SK-N-SH (cell line): ENCODE data around the gene DECR2. TPM values are rescaled to one million over a fixed set of nuclear protein-coding genes. Genes with fewer than 3 reads are reported as not detected.

Experiments used
- CTCF ChIA-PET: fragments of 300-600, 350-600 bp; formaldehyde crosslinking; extraction: SDS; loops from one replicate; lab custom pipeline; 2021; lab: Yijun Ruan, JAX
- POLR2A ChIA-PET: fragments of 350-600 bp; sonication (Branson Sonifier 250); formaldehyde crosslinking; extraction: SDS; loops from one replicate; lab custom pipeline; 2020; ENCODE audit warnings: antibody characterized with exemption, inconsistent platforms; lab: Yijun Ruan, JAX
- DNase-seq: peaks from one replicate; pipeline ENCODE4 v3.0.0; 2012
- H2AFZ ChIP-seq: fragments of 200-600 bp; sonication (generic); 2 replicates; pipeline ENCODE4 v1.8.1; 2016; ENCODE audit warnings: antibody characterized with exemption, mild to moderate bottlenecking, low read depth
- H3F3A ChIP-seq: fragments of 200-600 bp; sonication (generic); replicated peaks from 2 replicates; pipeline ENCODE3; 2016; ENCODE audit warnings: antibody characterized with exemption, mild to moderate bottlenecking; ENCODE audit not compliant: insufficient read depth
- H3K27ac ChIP-seq, 2 experiments: fragments of 200-500 bp in 1 of 2; fragments of 200-600 bp in 1 of 2; sonication (Bioruptor generic) in 1 of 2; sonication (generic), shearing (Covaris generic) in 1 of 2; 2 replicates each; pipeline versions ENCODE4 v1.5.1 to v1.6.1; 2014 to 2016; ENCODE audit warnings: low read depth in 2 of 2, inconsistent platforms in 1 of 2, low read length in 1 of 2, mild to moderate bottlenecking in 1 of 2, mixed read lengths in 1 of 2
- H3K27me3 ChIP-seq: fragments of 200-600 bp; sonication (generic), shearing (Covaris generic); 2 replicates; pipeline ENCODE4 v1.6.1; 2016; ENCODE audit warnings: mixed run types; ENCODE audit not compliant: insufficient read depth
- H3K36me3 ChIP-seq, 2 experiments: fragments of 200-500 bp in 1 of 2; fragments of 200-600 bp in 1 of 2; sonication (Bioruptor generic) in 1 of 2; sonication (generic) in 1 of 2; replicated peaks in 1 of 2; 2 replicates each; pipeline versions ENCODE3 to v1.5.1; 2014 to 2016; ENCODE audit warnings: low read length in 1 of 2, mild to moderate bottlenecking in 1 of 2; ENCODE audit not compliant: insufficient read depth in 2 of 2, control insufficient read depth in 1 of 2
- H3K4me1 ChIP-seq, 2 experiments: fragments of 200-500 bp in 1 of 2; fragments of 200-600 bp in 1 of 2; sonication (Bioruptor generic) in 1 of 2; sonication (generic), shearing (Covaris generic) in 1 of 2; 2 replicates each; pipeline versions ENCODE4 v1.5.1 to v1.6.1; 2014 to 2016; ENCODE audit warnings: low read depth in 1 of 2, low read length in 1 of 2, mixed run types in 1 of 2; ENCODE audit not compliant: insufficient read depth in 2 of 2, control insufficient read depth in 1 of 2
- H3K4me2 ChIP-seq: fragments of 200-600 bp; sonication (generic), shearing (Covaris generic); 2 replicates; pipeline ENCODE4 v1.6.1; 2017; ENCODE audit warnings: mixed run types
- H3K4me3 ChIP-seq, 2 experiments: fragments of 200-500 bp in 1 of 2; fragments of 200-600 bp in 1 of 2; sonication (Bioruptor generic) in 1 of 2; sonication (generic), shearing (Covaris generic) in 1 of 2; 2 replicates each; pipeline versions ENCODE4 v1.5.1 to v1.8.1; 2014 to 2016; ENCODE audit warnings: low read depth in 2 of 2, inconsistent platforms in 1 of 2, low read length in 1 of 2, mild to moderate bottlenecking in 1 of 2, mixed read lengths in 1 of 2, moderate library complexity in 1 of 2
- H3K79me2 ChIP-seq: fragments of 200-600 bp; sonication (generic); 2 replicates; pipeline ENCODE4 v1.8.1; 2017; ENCODE audit warnings: mild to moderate bottlenecking; ENCODE audit not compliant: insufficient read depth
- H3K9ac ChIP-seq: fragments of 200-600 bp; sonication (generic); 2 replicates; pipeline ENCODE4 v1.6.1; 2017; ENCODE audit warnings: mixed run types
- H3K9me2 ChIP-seq: fragments of 200-600 bp; sonication (generic); 2 replicates; pipeline ENCODE4 v1.6.1; 2017; ENCODE audit warnings: mixed run types
- H3K9me3 ChIP-seq: fragments of 200-600 bp; sonication (generic); 2 replicates; pipeline ENCODE4 v1.6.1; 2017; ENCODE audit warnings: mixed run types, mild to moderate bottlenecking, moderate library complexity
- H4K20me1 ChIP-seq: fragments of 200-600 bp; sonication (generic); 2 replicates; pipeline ENCODE4 v1.6.1; 2017; ENCODE audit warnings: mild to moderate bottlenecking, mixed run types; ENCODE audit not compliant: insufficient read depth
- EZH2phosphoT487 ChIP-seq: fragments of 200-600 bp; sonication (generic); IDR thresholded peaks from 2 replicates; pipeline ENCODE4 v1.6.1; 2017; ENCODE audit warnings: low read depth, mixed run types, mild to moderate bottlenecking, antibody characterized with exemption, moderate library complexity, borderline replicate concordance
- FOXJ3 ChIP-seq: sonication (generic); formaldehyde crosslinking; IDR thresholded peaks from 2 replicates; pipeline ENCODE4 v1.5.1; 2020; ENCODE audit warnings: mild to moderate bottlenecking, missing genetic modification reagents
- FOXM1 ChIP-seq: IDR thresholded peaks from 2 replicates; pipeline ENCODE4 v1.4.0; 2012; ENCODE audit warnings: low read depth, mild to moderate bottlenecking
- GABPA ChIP-seq: IDR thresholded peaks from 2 replicates; pipeline ENCODE4 v1.4.0; 2012; ENCODE audit warnings: low read depth, mild to moderate bottlenecking
- MEF2A ChIP-seq: IDR thresholded peaks from 2 replicates; pipeline ENCODE4 v1.4.0; 2012; ENCODE audit warnings: low read depth, borderline replicate concordance
- MXI1 ChIP-seq: IDR thresholded peaks from 2 replicates; pipeline ENCODE4 v1.6.1; 2012; ENCODE audit warnings: mild to moderate bottlenecking, low read depth, low read length, improper control_type of control experiment
- NFIC ChIP-seq: IDR thresholded peaks from 2 replicates; pipeline ENCODE4 v1.4.0; 2012; ENCODE audit warnings: borderline replicate concordance
- NRF1 ChIP-seq: IDR thresholded peaks from 2 replicates; pipeline ENCODE4 v1.6.1; 2012; ENCODE audit warnings: low read depth, mild to moderate bottlenecking, low read length
- POLR2AphosphoS5 ChIP-seq: IDR thresholded peaks from 2 replicates; pipeline ENCODE4 v1.6.1; 2012; ENCODE audit warnings: low read depth, low read length
- RAD21 ChIP-seq: IDR thresholded peaks from 2 replicates; pipeline ENCODE4 v1.6.1; 2012; ENCODE audit warnings: mild to moderate bottlenecking, low read length
- RCOR1 ChIP-seq: fragments of 150-350 bp; IDR thresholded peaks from 2 replicates; pipeline ENCODE4 v1.6.1; 2017; ENCODE audit warnings: antibody characterized with exemption, low read length
- SIN3A ChIP-seq: IDR thresholded peaks from 2 replicates; pipeline ENCODE4 v1.6.1; 2012; ENCODE audit warnings: low read depth, mild to moderate bottlenecking, low read length, moderate library complexity, borderline replicate concordance
- TEAD4 ChIP-seq: IDR thresholded peaks from 2 replicates; pipeline ENCODE4 v1.4.0; 2012; ENCODE audit warnings: mild to moderate bottlenecking, borderline replicate concordance; ENCODE audit not compliant: insufficient read depth
- WGBS: methylation state at CpG from one replicate; pipeline ENCODE4 v1.1.6; 2017; ENCODE audit warnings: low lambda C conversion rate; 5-methylcytosine and 5-hydroxymethylcytosine counted together
- polyA plus RNA-seq, 3 experiments: library from polyadenylated mRNA; depleted of rRNA; stranded (reverse); fragments of >200 nt; gene quantifications; 2 replicates each; pipeline ENCODE4 v1.2.3, GENCODE V29; 2012
- TF ChIP-seq, protein P1 (sequence below): fragments of 200-600 bp; sonication (generic); IDR thresholded peaks from 2 replicates; pipeline ENCODE4 v1.6.1; 2017; ENCODE audit warnings: antibody characterized with exemption, mild to moderate bottlenecking, moderate library complexity
- TF ChIP-seq, protein P2 (sequence below): IDR thresholded peaks from 2 replicates; pipeline ENCODE4 v1.4.0; 2012; ENCODE audit warnings: low read depth, borderline replicate concordance
- TF ChIP-seq, protein P3 (sequence below): fragments of 150-350 bp; IDR thresholded peaks from 2 replicates; pipeline ENCODE4 v1.6.1; 2016; ENCODE audit warnings: mild to moderate bottlenecking, low read depth, low read length
- TF ChIP-seq, protein P4 (sequence below): IDR thresholded peaks from 2 replicates; pipeline ENCODE4 v1.4.0; 2012; ENCODE audit warnings: low read depth
- TF ChIP-seq, protein P5 (sequence below): IDR thresholded peaks from 2 replicates; pipeline ENCODE4; 2012

The DECR2 gene
- polyA plus RNA-seq, 1 of the 3 experiments (the other 2 are of a cell fraction) = 53.0 TPM

DNA sequence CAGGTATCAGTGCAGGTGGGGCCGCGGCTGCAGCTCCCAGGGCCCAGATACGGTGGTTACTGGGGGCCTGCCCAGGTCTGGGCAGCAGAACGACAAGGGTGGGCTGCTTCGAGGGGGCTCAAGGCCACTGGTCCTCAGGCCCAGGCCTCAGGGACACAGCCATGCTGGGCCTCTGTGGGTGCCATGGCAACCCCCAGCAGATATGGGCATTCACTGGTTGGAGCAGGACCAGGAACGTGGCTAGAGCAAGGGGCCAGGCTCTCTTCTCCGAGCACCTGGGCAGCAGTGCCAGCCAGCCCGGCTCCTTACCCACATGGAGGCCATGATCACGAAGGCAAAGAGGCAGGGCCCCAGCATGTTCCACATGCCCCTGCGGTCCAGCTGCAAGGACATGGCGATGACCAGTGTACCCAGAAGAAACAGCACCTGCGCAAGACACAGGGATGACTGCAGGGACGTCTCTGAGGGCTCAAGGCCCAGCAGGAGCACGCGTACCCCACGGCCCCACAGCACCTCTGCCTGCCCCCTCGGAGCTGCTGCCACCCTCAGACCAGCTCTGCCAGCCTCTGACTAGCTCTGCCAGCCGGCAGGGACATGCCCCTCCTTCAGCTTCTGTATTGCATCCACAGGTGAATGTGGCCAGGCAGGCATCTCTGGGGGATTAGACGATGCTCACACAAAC, 29.2 kb upstream of the DECR2 start:
- H3K27ac ChIP-seq = no peak overlapping the region
- H3K4me1 ChIP-seq = peaks cover 8 to 20% of the 10 kb centered on the region in 2 experiments; a peak in 2 of 4 replicates
- H3K9me2 ChIP-seq = no peaks in the 10 kb centered on the region
- no peak overlapping the region for H3K4me3 ChIP-seq
- H2AFZ ChIP-seq = no peak overlapping the region
- H3K27me3 ChIP-seq = no peaks in the 10 kb centered on the region
- H3K4me2 ChIP-seq = no peak overlapping the region
- ChIA-PET POLR2A (no interaction called here), CTCF (no interaction called here)
- TF ChIP-seq, protein P1, sequence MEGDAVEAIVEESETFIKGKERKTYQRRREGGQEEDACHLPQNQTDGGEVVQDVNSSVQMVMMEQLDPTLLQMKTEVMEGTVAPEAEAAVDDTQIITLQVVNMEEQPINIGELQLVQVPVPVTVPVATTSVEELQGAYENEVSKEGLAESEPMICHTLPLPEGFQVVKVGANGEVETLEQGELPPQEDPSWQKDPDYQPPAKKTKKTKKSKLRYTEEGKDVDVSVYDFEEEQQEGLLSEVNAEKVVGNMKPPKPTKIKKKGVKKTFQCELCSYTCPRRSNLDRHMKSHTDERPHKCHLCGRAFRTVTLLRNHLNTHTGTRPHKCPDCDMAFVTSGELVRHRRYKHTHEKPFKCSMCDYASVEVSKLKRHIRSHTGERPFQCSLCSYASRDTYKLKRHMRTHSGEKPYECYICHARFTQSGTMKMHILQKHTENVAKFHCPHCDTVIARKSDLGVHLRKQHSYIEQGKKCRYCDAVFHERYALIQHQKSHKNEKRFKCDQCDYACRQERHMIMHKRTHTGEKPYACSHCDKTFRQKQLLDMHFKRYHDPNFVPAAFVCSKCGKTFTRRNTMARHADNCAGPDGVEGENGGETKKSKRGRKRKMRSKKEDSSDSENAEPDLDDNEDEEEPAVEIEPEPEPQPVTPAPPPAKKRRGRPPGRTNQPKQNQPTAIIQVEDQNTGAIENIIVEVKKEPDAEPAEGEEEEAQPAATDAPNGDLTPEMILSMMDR = no peak
- TF ChIP-seq, protein P2, sequence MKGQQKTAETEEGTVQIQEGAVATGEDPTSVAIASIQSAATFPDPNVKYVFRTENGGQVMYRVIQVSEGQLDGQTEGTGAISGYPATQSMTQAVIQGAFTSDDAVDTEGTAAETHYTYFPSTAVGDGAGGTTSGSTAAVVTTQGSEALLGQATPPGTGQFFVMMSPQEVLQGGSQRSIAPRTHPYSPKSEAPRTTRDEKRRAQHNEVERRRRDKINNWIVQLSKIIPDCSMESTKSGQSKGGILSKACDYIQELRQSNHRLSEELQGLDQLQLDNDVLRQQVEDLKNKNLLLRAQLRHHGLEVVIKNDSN = no peak
- TF ChIP-seq SIN3A (no peak), EZH2phosphoT487 (no peak), NFIC (no peak), TEAD4 (no peak), POLR2AphosphoS5 (no peak), FOXM1 (no peak), GABPA (no peak), MXI1 (no peak), RAD21 (no peak), FOXJ3 (CRISPR knock-in tag) (no peak), NRF1 (no peak), MEF2A (no peak), RCOR1 (no peak)
- TF ChIP-seq, protein P3, sequence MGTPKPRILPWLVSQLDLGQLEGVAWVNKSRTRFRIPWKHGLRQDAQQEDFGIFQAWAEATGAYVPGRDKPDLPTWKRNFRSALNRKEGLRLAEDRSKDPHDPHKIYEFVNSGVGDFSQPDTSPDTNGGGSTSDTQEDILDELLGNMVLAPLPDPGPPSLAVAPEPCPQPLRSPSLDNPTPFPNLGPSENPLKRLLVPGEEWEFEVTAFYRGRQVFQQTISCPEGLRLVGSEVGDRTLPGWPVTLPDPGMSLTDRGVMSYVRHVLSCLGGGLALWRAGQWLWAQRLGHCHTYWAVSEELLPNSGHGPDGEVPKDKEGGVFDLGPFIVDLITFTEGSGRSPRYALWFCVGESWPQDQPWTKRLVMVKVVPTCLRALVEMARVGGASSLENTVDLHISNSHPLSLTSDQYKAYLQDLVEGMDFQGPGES = no peak
- TF ChIP-seq, protein P4, sequence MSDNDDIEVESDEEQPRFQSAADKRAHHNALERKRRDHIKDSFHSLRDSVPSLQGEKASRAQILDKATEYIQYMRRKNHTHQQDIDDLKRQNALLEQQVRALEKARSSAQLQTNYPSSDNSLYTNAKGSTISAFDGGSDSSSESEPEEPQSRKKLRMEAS = no peak
- TF ChIP-seq, protein P5, sequence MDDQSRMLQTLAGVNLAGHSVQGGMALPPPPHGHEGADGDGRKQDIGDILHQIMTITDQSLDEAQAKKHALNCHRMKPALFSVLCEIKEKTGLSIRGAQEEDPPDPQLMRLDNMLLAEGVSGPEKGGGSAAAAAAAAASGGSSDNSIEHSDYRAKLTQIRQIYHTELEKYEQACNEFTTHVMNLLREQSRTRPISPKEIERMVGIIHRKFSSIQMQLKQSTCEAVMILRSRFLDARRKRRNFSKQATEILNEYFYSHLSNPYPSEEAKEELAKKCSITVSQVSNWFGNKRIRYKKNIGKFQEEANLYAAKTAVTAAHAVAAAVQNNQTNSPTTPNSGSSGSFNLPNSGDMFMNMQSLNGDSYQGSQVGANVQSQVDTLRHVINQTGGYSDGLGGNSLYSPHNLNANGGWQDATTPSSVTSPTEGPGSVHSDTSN = no peak
- no peaks in the 10 kb centered on the region for H4K20me1 ChIP-seq
- WGBS = 100% methylated on average over 6 of the region's 19 CpGs
- peaks cover 5% of the 10 kb centered on the region for H3F3A ChIP-seq
- H3K9ac ChIP-seq = no peak overlapping the region
- peaks cover 2 to 69% of the 10 kb centered on the region in 2 experiments for H3K36me3 ChIP-seq
- DNase-seq = no peak
- no peaks in the 10 kb centered on the region; the same call in 1 of the 2 replicates for H3K79me2 ChIP-seq
- H3K9me3 ChIP-seq = no peaks in the 10 kb centered on the region
